SK-MEL-5 (cell line): Measurements from ENCODE around the gene ZNF467. TPM values are rescaled to one million over a fixed set of nuclear protein-coding genes. Genes with fewer than 3 reads are reported as not detected.
A peak's percentile ranks its signal among the peaks of the same experiment; 100 is the strongest.

Experiments
- DNase-seq: peaks from one replicate; pipeline ENCODE4 v3.0.0-alpha.2; 2016; ENCODE audit warnings: low read depth, low spot score
- in situ Hi-C: cut with HindIII; loops from 2 replicates; pipeline ENCODE4 v1.10.0; 2016; ENCODE audit warnings: low sequenced_read_pairs, high pct_unique_total_duplicates, low pct_unique_long_range_greater_than_20kb
- total RNA-seq: library from RNA; depleted of rRNA; stranded (reverse); fragments of >200 nt; shearing (Covaris generic); gene quantifications from 2 replicates; pipeline ENCODE4 v1.2.3, GENCODE V29; 2014

ZNF467 gene
- total RNA-seq, 1 experiment from 2014 or later: 0.13 TPM

DNA sequence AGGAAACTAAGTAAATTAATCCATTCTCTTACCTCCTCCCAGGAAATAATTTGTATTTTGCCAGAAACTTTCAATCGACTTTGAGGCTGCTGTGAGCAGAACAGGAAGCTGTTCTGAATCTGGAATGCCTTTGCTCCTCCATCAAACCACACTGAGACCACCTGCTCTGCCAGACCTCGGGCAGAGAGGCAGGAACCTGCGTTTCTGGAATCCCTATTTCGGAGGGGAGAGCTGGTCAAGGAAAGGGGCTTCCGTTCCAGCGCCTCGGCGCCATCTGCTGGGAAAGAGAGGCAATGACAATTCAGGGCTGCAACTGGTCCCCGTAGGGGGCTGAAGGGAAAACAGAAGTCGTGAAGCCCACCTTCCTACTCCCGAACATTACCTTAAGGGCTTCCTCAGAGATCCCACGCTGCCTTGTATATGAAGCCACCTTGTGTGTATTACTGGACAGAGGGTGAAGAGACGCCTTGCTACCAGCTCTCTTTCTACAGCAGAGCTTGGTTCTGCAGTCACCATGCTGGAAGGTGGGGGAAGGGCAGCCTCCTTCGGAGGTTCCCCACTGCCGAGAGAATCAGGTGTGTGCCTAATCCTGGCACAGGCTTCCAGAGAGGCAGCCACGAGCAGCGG is 31.2 kb downstream of the ZNF467 start:
- in situ Hi-C loops: no loop called here
- peak; percentile 83 for DNase-seq

DNA sequence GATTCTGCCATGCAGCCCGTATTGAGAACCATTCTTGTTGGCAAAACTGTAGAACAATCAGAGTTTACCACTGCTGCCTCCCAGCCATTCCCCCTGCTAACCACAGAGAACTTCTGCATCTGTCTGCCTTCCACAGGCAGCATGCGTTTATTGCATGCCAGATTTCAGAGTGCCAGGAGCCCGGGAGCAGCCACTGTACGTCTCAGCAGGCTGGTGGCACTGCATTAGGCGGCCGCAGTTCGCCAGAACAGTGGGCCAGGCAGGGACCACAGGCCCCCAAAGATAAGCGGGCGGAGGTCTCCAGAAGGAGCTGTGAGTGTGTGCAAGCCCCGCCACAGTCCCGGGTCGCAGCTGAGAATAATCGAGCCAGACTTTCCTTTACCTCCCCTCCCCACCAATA is 31.8 kb downstream of the ZNF467 start:
- DNase-seq: peak; percentile 20
- in situ Hi-C loops: no loop called here

DNA sequence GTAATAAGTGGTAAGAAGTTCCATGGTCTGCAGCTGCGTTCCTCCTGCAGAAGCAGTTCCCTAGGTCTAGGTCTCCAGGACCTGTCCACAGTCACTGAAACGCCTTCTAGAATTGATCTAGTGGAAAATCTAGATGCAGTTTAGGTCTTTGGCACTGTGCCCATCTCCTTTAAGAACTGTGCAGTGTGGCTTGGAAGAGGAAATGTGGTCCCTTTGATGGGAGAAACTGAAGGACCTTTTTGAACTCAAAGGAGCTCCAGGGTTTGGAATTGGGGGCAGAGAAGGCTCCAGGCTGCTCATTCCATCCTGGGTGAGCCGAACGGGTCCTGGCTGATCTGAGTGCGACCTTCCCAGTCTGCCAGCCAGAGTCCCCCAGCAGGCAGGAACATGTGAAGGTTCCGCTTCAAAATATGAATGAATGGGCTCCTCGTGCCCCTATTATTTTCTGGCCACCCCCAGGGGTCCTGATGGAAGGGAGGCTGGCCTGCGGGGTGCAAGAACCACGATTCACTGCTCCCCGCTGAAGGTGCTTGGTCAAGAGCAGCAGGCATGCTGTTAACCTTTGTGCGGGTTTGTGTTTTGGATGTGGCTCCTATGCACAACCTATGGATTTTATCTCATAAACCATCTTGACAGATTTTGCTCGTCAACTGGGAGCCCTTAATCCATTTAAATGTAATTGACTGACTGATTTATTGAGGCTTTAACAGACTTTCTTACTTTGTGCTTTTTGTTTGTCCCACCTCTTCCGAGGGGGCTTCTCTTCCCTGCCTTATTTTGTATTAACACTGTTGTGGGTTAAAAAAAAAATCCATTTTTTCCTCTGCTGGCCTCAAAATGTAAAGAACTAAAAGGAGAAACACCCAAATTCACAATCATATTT is 36.7 kb downstream of the ZNF467 start:
- no peak for DNase-seq
- in situ Hi-C loops: no loop called here

DNA sequence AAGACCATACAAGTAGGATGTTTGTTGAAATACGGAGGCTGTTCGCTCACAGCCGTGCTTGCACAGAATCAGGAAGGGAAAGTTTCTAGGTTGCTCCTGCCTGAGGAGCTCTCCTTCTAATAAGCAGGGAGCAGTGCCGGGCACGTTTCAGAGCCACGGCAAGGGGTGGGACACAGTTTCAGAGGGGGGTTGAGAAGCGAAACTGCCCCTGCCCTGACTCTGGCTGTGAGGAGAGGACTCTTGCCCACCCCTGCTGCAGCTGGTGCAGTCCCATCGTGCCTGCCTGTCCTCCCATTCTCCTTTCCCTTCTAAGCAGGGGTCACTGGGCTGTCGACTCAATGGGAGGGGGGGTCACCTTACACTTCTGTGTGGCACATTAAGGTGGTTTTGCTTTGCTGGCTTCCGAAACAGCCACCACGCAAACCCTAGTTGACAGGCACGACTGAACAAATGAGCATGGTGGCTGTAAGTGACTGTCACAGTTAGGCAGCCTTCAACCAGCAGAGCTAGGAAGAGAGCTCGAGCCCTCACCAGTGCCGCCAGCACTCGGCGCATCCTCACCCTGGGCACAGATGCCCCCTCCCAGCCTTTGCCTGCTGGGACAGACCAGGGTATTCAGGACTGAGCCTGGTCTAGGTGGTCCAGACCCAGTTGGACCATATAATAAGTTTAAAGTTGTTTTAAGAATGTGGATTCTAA is 37.5 kb downstream of the ZNF467 start:
- no peak for DNase-seq
- in situ Hi-C loops: no loop called here

DNA sequence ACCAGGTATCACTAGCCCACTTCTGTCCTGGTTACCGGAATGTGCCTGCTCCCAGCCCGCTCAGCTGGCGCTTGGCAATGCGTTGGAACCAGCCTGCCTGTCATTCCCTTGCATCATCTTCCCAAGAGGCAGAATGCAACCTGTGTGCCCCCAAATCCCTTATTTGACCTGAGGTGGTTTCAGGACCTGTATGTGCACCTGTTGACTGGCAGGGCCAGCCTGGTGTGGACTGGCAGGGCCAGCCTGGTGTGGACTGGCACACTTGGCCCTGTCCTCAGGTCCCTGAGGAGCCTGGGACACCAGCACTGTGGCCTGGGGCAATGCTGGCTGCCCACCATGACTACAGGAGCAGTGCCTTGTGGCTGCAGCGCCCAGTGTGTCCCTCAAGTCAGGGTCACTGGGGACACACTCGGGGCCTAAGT is 38.2 kb downstream of the ZNF467 start:
- DNase-seq: no peak

DNA sequence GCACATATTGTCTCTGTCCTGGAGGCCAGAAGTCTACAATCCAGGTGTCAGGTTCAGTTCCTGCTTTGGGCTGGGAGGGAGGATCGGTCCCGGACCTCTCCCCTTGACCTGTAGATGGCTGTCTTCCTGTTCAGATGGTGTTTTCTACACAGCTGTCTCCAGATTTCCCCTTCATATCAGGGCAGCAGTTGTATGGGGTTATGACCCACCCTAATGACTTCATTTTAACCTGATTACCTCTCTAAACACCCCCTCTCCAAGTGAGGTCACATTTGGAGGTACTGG is 38.7 kb downstream of the ZNF467 start:
- in situ Hi-C loops: no loop called here
- DNase-seq: no peak

More for the DNA sequence above, 38.2 kb downstream of the ZNF467 start:
- in situ Hi-C loops: no loop called here

DNA sequence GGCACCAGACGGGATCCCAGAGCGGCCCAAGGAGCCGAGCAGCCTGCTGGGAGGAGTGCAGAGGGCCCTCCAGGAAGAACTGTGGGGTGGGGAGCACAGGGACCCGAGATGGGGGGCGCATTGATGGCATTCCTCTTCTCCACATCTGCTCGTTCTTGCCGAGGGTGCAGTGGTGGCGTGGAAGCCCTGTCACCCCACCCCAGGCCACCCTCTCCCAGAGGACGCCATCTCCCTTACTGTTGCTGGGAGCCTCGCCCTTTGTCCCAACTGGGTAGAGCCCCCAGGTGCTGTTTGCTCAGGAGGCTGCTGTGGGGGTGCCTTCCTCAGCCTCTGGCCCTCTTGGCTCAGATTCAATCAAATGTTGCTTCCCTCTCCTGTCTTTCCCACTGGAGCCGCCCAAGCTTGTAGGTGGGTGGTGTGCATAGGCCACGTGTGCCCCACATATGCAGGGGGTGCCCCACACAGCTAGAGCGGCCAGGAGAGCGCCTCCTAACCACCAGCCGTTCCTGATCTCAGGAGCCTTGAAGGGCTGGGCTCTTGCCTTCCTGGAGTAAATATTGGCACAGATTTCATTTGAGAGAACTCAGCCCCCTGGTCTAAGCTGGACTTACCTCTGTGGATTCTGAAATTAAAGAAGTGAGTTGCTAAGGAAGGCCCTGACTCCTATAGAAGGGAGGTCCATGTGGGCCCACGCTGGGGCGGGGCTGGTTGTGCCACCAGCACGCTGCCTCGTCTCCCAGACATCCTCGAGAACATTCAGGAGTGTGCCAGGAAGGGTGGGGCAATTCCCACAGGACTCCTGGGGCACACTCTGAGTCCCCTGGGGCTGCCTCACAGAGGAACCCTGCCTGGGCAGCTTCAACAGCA is 39.2 kb downstream of the ZNF467 start:
- no peak for DNase-seq
- in situ Hi-C loops: no loop called here

DNA sequence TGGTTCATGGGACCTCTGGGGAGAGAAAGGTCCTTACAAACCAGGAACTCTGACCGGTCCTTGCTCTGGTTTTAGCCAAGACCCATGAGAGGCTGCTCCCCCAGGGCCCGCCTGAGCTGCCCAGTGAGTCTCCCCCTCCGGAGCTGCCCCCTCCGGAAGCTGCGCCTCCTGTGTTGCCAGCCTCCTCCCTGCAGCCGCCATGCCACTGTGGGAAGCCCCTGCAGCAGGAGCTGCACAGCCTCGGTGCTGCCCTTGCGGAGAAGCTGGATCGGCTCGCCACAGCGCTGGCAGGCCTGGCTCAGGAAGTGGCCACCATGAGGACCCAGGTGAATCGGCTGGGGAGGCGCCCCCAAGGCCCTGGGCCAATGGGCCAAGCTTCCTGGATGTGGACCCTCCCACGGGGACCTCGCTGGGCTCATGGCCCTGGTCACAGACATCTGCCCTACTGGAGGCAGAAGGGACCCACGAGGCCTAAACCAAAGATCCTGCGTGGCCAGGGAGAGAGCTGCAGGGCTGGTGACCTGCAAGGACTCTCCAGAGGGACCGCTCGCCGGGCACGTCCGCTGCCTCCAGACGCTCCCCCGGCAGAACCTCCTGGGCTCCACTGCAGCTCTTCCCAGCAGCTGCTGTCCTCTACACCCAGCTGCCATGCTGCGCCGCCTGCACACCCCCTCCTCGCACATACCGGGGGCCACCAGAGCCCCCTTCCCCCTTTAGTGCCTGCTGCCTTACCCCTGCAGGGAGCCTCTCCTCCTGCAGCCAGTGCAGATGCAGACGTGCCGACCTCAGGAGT is 40.1 kb downstream of the ZNF467 start:
- in situ Hi-C loops: no loop called here
- no peak for DNase-seq

DNA sequence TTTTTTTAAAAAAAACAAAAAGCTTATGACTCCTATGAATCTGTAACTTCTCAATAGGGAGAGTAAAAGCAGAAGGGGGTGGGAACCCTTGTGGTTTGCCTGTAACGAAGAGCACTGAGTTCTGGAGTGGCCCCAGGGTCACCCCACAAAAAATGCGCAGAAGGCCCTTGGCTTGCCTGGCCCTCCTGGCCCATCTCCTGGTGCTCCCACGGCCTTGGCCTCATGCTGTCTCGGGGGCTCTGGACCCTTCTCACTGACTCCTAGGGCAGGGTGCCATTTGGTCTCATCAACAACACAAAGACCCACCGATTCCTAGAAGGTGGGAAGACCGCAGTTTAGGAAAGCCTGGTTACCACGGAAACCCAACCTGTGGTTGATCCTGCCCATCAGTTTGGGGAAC is 40.8 kb downstream of the ZNF467 start:
- in situ Hi-C loops: no loop called here
- DNase-seq: no peak

DNA sequence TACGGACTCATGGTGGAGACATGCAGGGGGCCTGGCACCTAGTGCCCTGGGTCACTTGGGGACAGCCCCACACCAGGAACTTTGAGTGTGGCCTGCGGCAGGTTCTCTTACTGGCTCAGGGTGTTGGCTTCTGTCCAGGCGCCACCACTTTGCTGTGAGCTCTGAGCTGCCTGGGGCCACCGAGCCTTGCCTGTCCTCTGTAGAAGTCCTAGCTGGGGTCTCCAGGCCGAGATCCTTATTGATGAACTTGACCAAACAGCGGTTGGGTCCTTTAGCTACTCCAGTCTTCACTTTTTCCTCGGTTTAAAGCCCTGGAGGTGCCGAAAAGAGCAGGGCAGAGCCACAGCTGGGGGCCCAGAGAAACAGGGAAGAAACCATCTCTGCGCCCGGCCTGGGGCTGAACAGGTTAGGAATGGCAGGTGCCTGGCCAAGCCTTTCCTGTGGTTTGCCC is 41.3 kb downstream of the ZNF467 start:
- in situ Hi-C loops: no loop called here

DNA sequence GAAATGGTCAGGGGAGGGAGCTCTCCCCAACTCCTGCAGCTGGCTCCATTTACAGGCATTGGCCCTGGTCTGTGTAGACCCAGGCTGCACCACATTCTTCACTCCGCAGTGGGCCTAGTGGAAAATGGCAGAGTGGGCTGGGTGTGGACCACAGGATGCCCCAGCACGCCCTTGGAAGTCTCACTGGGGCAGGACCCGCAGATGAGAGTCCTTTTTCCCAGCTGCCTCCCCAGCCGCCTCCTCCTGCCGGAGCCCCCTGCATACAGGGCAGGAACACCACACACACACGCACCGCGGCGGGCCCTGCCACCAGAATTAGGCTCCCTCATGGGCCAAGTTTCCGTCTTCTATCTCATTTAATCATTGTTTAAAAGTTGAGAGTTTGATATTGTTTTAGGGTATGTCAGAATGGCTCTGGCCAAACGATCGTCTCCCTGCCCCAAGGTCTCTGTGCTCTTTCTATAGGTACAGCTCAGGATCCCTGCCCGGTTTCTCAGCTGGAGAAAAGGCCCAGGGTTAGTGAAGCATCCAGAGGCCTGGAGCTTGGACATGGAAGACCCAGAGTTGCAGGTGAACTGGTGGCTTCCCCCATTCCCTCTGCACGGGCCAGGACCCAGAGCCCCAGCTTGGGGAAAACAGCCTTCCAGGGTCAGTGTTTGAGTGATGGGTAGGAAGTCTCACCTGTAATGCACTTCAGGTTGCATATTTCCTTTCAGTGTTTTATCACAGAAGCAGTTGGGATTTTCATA is 42.0 kb downstream of the ZNF467 start:
- DNase-seq: no peak
- in situ Hi-C loops: no loop called here

More for the DNA sequence above, 41.3 kb downstream of the ZNF467 start:
- no peak for DNase-seq

DNA sequence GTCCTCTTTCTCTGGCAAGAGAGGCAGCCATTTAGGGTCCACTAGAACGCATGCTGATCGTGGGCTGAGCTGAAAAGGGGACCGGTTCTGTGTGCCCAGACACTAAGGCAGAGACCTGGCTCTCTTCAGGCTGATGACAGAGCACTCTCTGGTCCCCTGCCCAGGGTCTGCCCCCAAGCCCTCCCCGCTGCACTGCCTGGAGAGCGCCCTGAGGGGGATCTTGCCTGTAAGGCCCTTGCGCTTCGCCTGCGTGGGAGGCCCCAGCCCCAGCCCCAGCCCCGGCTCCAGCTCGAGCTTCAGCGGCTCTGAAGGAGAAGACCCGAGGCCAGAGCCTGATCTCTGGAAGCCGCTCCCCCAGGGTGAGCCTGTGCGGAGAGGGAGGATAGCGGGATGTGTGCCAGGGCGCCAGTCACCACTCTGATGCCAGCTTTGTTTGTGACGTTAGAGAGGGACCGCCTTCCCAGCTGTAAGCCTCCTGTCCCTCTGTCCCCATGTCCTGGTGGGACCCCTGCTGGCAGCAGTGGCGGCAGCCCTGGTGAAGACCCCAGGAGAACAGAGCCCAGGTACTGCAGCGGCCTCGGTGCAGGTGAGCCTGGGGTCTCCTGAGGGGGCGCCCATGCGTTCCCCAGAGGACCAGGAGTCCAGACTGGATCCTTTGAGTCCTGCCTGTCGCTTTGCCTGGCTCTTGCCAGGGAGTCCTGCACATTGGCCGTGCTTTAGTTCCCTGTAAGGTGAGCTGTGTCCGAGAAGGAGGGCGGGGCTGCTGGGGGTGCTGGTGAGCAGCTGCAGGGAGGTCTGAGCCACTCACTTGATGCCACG is 43.2 kb downstream of the ZNF467 start:
- DNase-seq: no peak
- in situ Hi-C loops: no loop called here

DNA sequence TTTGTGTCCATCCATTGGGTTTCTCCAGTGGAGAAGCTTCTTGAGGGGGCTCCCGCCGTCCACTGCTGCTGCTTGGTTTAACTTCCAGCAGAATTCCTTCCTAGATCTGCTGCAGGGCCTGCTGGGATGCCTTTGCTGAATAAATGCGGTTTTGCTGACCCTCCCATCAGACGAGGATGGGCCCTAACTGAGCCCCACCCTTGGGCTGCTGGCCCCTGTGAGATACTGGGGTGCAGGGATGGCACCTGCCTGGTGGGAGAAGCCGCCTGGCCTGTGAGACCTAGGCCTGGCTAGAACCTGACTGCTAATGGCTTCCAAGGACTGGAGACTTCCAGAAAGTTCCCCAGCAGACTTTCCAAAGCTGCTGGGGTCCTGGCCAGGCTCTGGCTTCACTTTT is 43.8 kb downstream of the ZNF467 start:
- no peak for DNase-seq
- in situ Hi-C loops: no loop called here

DNA sequence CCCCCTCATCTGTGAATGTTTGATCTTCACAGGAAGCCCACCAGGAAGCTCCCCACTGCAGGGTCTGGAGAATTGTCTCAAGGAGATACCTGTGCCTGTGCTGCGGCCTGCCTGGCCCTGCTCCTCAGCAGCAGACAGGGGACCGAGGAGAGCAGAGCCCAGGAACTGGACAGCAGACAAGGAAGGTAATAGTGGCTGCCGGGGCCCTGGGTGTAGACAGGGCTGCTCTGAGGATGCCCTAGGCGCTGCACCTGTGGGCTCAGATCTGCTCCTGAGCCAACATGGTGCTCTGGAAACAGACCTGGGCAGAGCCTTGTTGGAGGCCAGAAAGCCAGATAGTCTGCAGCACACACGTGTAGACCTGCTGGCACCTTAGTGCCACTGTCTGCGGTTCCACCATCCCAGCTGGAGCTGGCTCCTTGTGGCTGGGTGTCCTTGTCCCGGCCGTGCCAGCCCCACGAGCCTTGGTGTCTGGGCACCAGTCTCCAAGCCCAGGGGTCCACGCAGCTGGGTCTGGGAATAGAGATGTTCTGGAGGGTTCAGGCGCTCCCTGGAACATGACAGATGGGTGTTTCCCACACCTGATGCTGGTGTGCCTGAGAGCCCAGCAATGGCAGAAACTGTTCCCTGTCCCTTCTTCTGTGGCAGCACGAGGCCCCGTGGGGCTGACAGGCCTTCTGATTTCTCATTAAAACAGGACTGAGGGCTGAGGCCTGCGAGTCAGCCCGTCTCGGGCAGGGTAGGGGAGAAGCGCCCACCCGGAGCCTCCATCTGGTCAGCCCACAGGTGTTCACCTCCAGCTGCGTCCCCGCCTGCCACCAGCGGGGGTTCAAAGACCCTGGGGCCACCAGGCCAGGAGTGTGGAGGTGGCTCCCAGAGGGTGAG is 44.7 kb downstream of the ZNF467 start:
- no peak for DNase-seq
- in situ Hi-C loops: no loop called here
